Transverse colon (tissue), 4 donors: ENCODE measurements around the gene EFNA5. TPM values are rescaled to one million over a fixed set of nuclear protein-coding genes. Genes with fewer than 3 reads are reported as not detected.

Experiments used
- DNase-seq: peaks from one replicate; pipeline ENCODE4 v3.0.0-alpha.2; 2019
- H3K27ac ChIP-seq, 4 donors: fragments of 200-600 bp; sonication (generic); 2 replicates each; pipeline ENCODE4 v1.5.1; 2016 to 2018; ENCODE audit warnings: inconsistent platforms in 4 of 4
- H3K27me3 ChIP-seq: fragments of 200-600 bp; sonication (generic); 2 replicates; pipeline ENCODE4 v1.5.1; 2017; ENCODE audit warnings: inconsistent platforms
- H3K36me3 ChIP-seq, 4 donors: fragments of 200-600 bp; sonication (generic); 2 replicates each; pipeline ENCODE4 v1.5.1; 2017 to 2019; ENCODE audit warnings: inconsistent platforms in 4 of 4
- H3K4me1 ChIP-seq, 4 donors: fragments of 200-600 bp; sonication (generic); 2 replicates each; pipeline ENCODE4 v1.5.1; 2017 to 2020; ENCODE audit warnings: inconsistent platforms in 4 of 4
- H3K4me3 ChIP-seq, 4 donors: fragments of 200-600 bp; sonication (generic); 1 replicate in 1 of 4; 2 replicates in 3 of 4; pipeline versions ENCODE4 v1.5.1 to v1.6.1; 2017 to 2019; ENCODE audit warnings: inconsistent platforms in 4 of 4
- H3K9me3 ChIP-seq, 2 donors: fragments of 200-600 bp; sonication (generic); 2 replicates each; pipeline ENCODE4 v1.5.1; 2017 to 2019; ENCODE audit warnings: inconsistent platforms in 2 of 2
- CTCF ChIP-seq, 5 experiments: fragments of 200-600 bp in 3 of 5; fragments of 450-650 bp in 2 of 5; sonication (generic) in 3 of 5; IDR thresholded peaks; 1 replicate in 2 of 5; 2 replicates in 3 of 5; pipeline ENCODE4 v1.5.1; 2016 to 2017; ENCODE audit warnings: antibody characterized with exemption in 5 of 5, inconsistent platforms in 3 of 5, mild to moderate bottlenecking in 2 of 5, moderate library complexity in 1 of 5
- EP300 ChIP-seq: sonication (generic); formaldehyde crosslinking; IDR thresholded peaks from one replicate; pipeline ENCODE4 v1.6.1; 2017; ENCODE audit warnings: antibody characterized with exemption, low read depth
- POLR2A ChIP-seq: fragments of 450-650 bp; IDR thresholded peaks from one replicate; pipeline ENCODE4 v1.6.1; 2016; ENCODE audit warnings: antibody characterized with exemption, mild to moderate bottlenecking, moderate library complexity
- POLR2AphosphoS5 ChIP-seq, 3 donors: sonication (generic); formaldehyde crosslinking; IDR thresholded peaks; one replicate each; pipeline ENCODE4 v1.6.1; 2016; ENCODE audit warnings: antibody characterized with exemption in 3 of 3
- WGBS, 2 donors: methylation state at CpG; one replicate each; pipeline ENCODE4 v1.1.5; 2018; ENCODE audit warnings: low coverage in 1 of 2; 5-methylcytosine and 5-hydroxymethylcytosine counted together
- in situ Hi-C, 4 donors: fragments of 200-750 bp; cut with MboI; loops; one replicate each; pipeline versions ENCODE4 v1.15.0 to v1.15.1; 2017; ENCODE audit warnings: low sequenced_read_pairs in 3 of 4, low pct_ligation_motif_present in 1 of 4, low pct_unique_long_range_greater_than_20kb in 1 of 4
- intact Hi-C: fragments of 100-400 bp; cut with DNase I; formaldehyde crosslinking; loops from one replicate; pipeline ENCODE4 v1.15.1; 2023; ENCODE audit warnings: low total_unique reads
- total RNA-seq, 4 donors: library from RNA; depleted of rRNA; stranded (reverse); fragments of >200 nt; gene quantifications; one replicate each; pipeline ENCODE4 v1.1.0, GENCODE V29; 2016

Gene EFNA5
- total RNA-seq, 4 donors from 2014 or later: 1.5 to 18.2 (median 12.1) TPM

GRCh38 chr5:107610798-107611197 is 59.9 kb downstream of the EFNA5 start:
- Histone ChIP-seq H3K4me1 (peaks cover 0 to 17% (median 10%) of the 10 kb centered on the region in 4 donors), H3K27me3 (no peaks in the 10 kb centered on the region), H3K9me3 (no peaks in the 10 kb centered on the region), H3K4me3 (no peak overlapping the region), H3K27ac (no peak overlapping the region), H3K36me3 (no peaks in the 10 kb centered on the region)
- no peak for DNase-seq
- in situ Hi-C loops (loop anchor here in 1 of 4 donors (25.0 kb wide), 1 partner anchor 648 kb away; no protein-coding TSS in a partner anchor), intact Hi-C loops (no loop called here)
- no peak for TF ChIP-seq POLR2A
- no peak for TF ChIP-seq EP300
- no peak for TF ChIP-seq CTCF (IDR thresholded peaks at IDR 0.05)
- TF ChIP-seq POLR2AphosphoS5 (IDR thresholded peaks at IDR 0.05): no peak
- WGBS, 2 donors: 94 to 99% methylated on average over 12 of the region's 12 CpGs

- Histone ChIP-seq H3K9me3 (no peaks in the 10 kb centered on the region), H3K4me3 (no peak overlapping the region), H3K4me1 (peaks cover 0 to 13% (median 10%) of the 10 kb centered on the region in 4 donors), H3K27ac (no peak overlapping the region), H3K27me3 (no peaks in the 10 kb centered on the region), H3K36me3 (no peaks in the 10 kb centered on the region)
- 59 to 60% methylated on average over 9 of the region's 9 CpGs for WGBS, 2 donors
- intact Hi-C loops: no loop called here
- TF ChIP-seq CTCF (IDR thresholded peaks at IDR 0.05) (no peak), POLR2A (no peak), POLR2AphosphoS5 (IDR thresholded peaks at IDR 0.05) (no peak), EP300 (no peak)
- DNase-seq: no peak
- in situ Hi-C loops: loop anchor here in 1 of 4 donors (25.0 kb wide), 1 partner anchor 646 kb away; no protein-coding TSS in a partner anchor
Measured at GRCh38 chr5:107607671-107608345, 62.9 kb downstream of the EFNA5 start.

- in situ Hi-C loops: loop anchor here in 1 of 4 donors (25.0 kb wide), 1 partner anchor 645 kb away; no protein-coding TSS in a partner anchor
Measured at GRCh38 chr5:107607196-107607595, 63.5 kb downstream of the EFNA5 start.

More at GRCh38 chr5:107607196-107607595, 63.5 kb downstream of the EFNA5 start:
- no peak overlapping the region for H3K27ac ChIP-seq
- 50 to 70% methylated on average over 6 of the region's 6 CpGs for WGBS, 2 donors
- peaks cover 0 to 13% (median 10%) of the 10 kb centered on the region in 4 donors for H3K4me1 ChIP-seq
- TF ChIP-seq POLR2AphosphoS5 (IDR thresholded peaks at IDR 0.05) (no peak), CTCF (IDR thresholded peaks at IDR 0.05) (no peak), EP300 (no peak), POLR2A (no peak)
- intact Hi-C loops: no loop called here
- DNase-seq: no peak
- H3K4me3 ChIP-seq: no peak overlapping the region
- H3K36me3 ChIP-seq: no peaks in the 10 kb centered on the region
- H3K27me3 ChIP-seq: no peaks in the 10 kb centered on the region
- H3K9me3 ChIP-seq: no peaks in the 10 kb centered on the region
